ENCODE data around the gene MIS18BP1.
"Not testable (repeated sequence)": the region's sequence is repeated elsewhere in the genome, so short reads cannot be mapped to it uniquely, and the experiment has no call there.

The MIS18BP1 gene

DNA sequence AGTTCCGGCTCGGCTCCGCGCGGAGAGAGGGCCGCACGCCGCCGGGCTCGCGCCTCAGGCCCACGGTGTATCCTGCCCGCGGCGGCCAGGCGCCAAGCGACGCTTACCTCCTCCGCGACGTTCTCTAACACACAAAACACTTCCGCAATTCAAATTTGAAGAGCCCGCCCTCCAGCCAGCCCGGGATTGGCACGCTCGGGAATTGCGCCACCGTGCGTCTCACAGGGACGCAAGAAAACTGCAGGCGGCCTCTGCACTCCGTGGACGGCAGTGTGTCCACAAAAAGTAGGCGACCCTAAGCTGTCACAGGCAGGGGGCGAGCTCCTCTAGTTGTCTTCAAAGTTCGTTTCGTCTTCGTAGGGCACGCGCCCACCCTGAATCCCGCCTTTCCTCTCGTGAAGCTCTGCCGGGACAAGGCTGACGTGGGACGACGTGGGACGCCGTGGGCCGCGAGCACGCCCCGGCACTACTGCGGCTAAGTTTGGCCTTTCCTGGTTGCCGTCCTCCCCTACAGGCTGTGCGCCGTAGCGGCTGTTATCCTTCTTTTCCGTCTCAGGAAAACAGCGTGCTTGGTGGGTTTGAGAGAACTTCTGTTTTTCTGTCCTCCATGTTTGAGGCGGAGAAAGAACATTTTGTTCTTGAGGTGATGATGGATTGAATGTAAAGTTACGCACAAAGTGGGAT is at the start of gene MIS18BP1:
TSS of gene MIS18BP1 (minus strand) at position 133 of the 684 bp plus-strand sequence. CDS start 5,916 bp downstream, outside the sequence.
- DNase-seq (peak; percentile 94 to 96), ATAC-seq (peak; percentile 93)
- peak within 1 kb of the TSS; percentile 90 to 94 for H3K4me3 Mint-ChIP-seq
- H3K27ac Mint-ChIP-seq = peak within 1 kb of the TSS; percentile 97 to 99
- H3K4me1 Mint-ChIP-seq = peaks cover 16% of the 10 kb centered on the region
- H3K9me3 Mint-ChIP-seq = peaks cover 7 to 13% of the 10 kb centered on the region in 2 donors
- H3K27me3 Mint-ChIP-seq = no peaks in the 10 kb centered on the region

DNA sequence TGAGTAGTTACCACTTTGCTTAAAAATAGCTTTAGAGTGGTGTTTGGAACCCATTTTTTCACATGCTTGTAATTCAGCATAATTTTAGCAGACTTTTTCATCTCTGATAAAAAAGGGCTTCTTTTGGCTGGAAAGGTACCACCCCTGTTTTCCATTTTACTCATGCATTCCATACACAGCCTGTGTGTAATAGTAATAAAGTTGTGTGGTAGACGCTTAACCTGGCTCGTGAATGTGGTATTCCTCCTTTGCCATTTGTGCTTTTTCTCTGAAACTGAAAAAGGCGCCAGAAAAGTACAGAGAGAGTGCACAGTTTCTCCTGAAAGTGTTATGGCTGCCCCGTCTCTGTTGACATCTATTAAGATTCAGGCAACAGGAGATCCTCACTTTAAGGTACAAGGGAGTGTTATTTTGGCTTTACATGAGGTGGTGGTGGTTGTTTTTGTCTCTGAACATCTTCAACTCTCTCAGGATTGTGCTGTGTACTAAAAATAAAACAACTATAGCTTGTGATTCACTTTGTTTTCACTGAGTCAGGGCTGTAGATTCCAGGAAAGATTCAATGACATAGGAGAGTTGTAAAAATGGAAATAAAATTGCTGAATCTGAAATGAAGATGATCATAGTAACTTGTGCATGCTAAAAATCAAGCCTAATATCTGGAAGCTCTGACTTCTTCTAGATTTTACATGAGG is 45.6 kb upstream of the MIS18BP1 start:
- H3K27ac Mint-ChIP-seq = peak overlapping the region in 1 of 2 donors; percentile 70

GRCh38 chr14:45294796-45295195 is 41.8 kb upstream of the MIS18BP1 start:
- H3K4me3 Mint-ChIP-seq, H3K27me3 Mint-ChIP-seq, H3K27ac Mint-ChIP-seq, ATAC-seq, DNase-seq: not testable (repeated sequence)
- Mint-ChIP-seq H3K9me3 (peaks cover 0 to 10% of the 10 kb centered on the region in 2 donors), H3K4me1 (peaks cover 19% of the 10 kb centered on the region)

More for the DNA sequence above, 45.6 kb upstream of the MIS18BP1 start:
- Mint-ChIP-seq H3K9me3 (peaks cover 0 to 3% of the 10 kb centered on the region in 2 donors), H3K27me3 (no peaks in the 10 kb centered on the region), H3K4me1 (peaks cover 7% of the 10 kb centered on the region), H3K4me3 (no peak overlapping the region)
- DNase-seq = no peak
- ATAC-seq = peak; percentile 53

DNA sequence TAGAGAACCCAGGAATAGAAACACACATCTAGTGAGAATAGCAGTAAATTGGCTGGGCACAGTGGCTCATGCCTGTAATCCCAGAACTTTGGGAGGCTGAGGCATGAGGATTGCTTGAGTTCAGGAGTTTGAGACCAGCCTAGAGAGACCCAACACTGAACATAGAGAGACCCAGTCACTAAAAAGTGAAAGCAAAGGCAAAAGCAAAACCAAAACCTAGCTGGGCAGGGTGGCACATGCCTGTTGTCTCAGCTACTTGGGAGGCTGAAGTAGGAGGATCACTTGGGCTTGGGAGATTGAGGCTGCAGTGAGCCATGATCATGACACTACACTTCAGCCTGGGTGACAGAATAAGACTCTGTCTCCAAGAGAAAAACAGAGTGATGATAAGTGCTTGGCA is 37.5 kb upstream of the MIS18BP1 start:
- peak; percentile 57 for ATAC-seq
- no peak for DNase-seq
- H3K4me1 Mint-ChIP-seq = peaks cover 12% of the 10 kb centered on the region
- peak overlapping the region in 1 of 2 donors; percentile 2 for H3K4me3 Mint-ChIP-seq
- H3K27ac Mint-ChIP-seq = no peak overlapping the region
- H3K9me3 Mint-ChIP-seq = peaks cover 0 to 10% of the 10 kb centered on the region in 2 donors
- no peaks in the 10 kb centered on the region for H3K27me3 Mint-ChIP-seq

- H3K27me3 Mint-ChIP-seq = no peaks in the 10 kb centered on the region
- DNase-seq (no peak), ATAC-seq (no peak)
- H3K9me3 Mint-ChIP-seq = peaks cover 0 to 10% of the 10 kb centered on the region in 2 donors
- no peak overlapping the region for H3K27ac Mint-ChIP-seq
- peaks cover 12% of the 10 kb centered on the region for H3K4me1 Mint-ChIP-seq
- no peak overlapping the region for H3K4me3 Mint-ChIP-seq
Observed at GRCh38 chr14:45287610-45288009, 34.6 kb upstream of the MIS18BP1 start.

DNA sequence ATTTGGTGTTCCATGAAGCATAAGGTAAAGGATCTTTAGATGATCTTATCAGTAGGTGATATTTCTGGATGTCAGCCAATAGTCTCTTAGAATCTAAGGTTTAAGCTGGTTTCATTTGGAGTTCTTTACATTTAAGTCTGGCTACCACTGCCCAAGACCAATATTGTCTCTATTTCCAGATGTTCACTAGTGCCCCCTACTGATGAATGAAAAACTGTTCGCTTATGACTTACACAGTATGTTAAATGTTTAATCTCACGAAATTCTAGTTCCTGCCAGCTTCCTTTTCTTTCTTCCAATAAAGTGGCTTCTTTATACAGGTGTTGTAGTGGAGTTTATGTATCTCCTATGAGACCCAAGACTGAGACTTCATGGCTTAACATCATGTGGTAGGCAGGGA is 31.8 kb upstream of the MIS18BP1 start:
- Mint-ChIP-seq H3K9me3 (peaks cover 17 to 22% of the 10 kb centered on the region in 2 donors), H3K27me3 (no peaks in the 10 kb centered on the region), H3K4me1 (no peaks in the 10 kb centered on the region), H3K27ac (no peak overlapping the region), H3K4me3 (no peak overlapping the region)
- ATAC-seq (no peak), DNase-seq (no peak)

DNA sequence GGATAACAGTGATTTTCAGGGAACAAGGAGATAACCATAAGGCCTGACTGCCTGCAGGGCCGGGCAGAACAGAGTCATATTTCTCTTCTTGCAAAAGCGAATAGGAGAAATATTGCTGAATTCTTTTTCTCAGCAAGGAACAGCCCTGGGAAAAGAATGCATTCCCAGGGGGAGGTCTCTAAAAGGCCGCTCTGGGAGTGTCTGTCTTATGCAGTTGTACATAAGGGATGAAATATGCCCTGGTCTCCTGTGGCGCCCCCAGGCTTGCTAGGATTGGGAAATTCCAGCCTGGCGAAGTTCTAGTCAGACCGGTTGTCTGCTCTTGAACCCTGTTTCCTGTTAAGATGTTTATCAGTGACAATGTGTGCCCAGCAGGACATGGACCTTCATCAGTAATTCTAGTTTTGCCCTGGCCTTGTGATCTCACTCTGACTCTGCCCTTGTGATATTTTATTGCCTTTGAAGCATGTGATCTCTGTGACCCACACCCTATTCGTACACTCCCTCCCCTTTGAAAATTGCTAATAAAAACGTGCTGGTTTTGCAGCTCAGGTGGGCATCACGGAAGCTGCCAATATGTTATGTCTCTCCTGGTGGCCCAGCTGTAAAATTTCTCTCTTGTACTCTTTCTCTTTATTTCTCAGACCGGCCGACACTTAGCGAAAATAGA is 28.9 kb upstream of the MIS18BP1 start:
- H3K27ac Mint-ChIP-seq, DNase-seq, H3K4me3 Mint-ChIP-seq, H3K4me1 Mint-ChIP-seq, H3K27me3 Mint-ChIP-seq, ATAC-seq: not testable (repeated sequence)
- H3K9me3 Mint-ChIP-seq = peaks cover 17 to 22% of the 10 kb centered on the region in 2 donors

GRCh38 chr14:45271858-45272537 is 19.0 kb upstream of the MIS18BP1 start:
- H3K4me3 Mint-ChIP-seq = no peak overlapping the region
- H3K9me3 Mint-ChIP-seq = no peaks in the 10 kb centered on the region
- DNase-seq (no peak), ATAC-seq (no peak)
- H3K4me1 Mint-ChIP-seq = no peaks in the 10 kb centered on the region
- no peaks in the 10 kb centered on the region for H3K27me3 Mint-ChIP-seq
- no peak overlapping the region for H3K27ac Mint-ChIP-seq

DNA sequence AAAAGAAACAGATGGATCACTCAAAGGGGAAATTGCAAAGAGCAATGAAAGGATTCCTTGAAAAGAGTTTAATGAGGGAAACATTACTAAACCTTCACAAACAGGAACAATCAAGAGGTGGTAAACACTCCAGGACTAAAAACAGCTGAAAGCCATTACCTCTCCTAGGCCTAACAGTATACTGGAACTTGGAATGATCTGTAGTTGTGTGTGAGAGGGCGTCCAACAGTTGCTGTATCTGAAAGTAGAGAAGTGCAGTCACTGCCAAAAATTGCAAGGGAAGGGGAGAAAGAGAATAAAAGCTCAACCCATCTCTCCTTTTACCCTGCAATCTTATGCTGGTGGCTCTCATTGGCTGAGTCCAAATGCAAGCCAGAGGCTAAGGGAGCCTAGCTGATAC is 17.0 kb upstream of the MIS18BP1 start:
- H3K9me3 Mint-ChIP-seq = no peaks in the 10 kb centered on the region
- no peak overlapping the region for H3K27ac Mint-ChIP-seq
- DNase-seq = no peak
- ATAC-seq = no peak
- H3K4me3 Mint-ChIP-seq = no peak overlapping the region
- no peaks in the 10 kb centered on the region for H3K27me3 Mint-ChIP-seq
- no peaks in the 10 kb centered on the region for H3K4me1 Mint-ChIP-seq

GRCh38 chr14:45267071-45267470 is 14.1 kb upstream of the MIS18BP1 start:
- no peak overlapping the region for H3K27ac Mint-ChIP-seq
- peaks cover 0 to 5% of the 10 kb centered on the region in 2 donors for H3K9me3 Mint-ChIP-seq
- H3K4me3 Mint-ChIP-seq = no peak overlapping the region
- no peaks in the 10 kb centered on the region for H3K27me3 Mint-ChIP-seq
- ATAC-seq (no peak), DNase-seq (no peak)
- no peaks in the 10 kb centered on the region for H3K4me1 Mint-ChIP-seq

DNA sequence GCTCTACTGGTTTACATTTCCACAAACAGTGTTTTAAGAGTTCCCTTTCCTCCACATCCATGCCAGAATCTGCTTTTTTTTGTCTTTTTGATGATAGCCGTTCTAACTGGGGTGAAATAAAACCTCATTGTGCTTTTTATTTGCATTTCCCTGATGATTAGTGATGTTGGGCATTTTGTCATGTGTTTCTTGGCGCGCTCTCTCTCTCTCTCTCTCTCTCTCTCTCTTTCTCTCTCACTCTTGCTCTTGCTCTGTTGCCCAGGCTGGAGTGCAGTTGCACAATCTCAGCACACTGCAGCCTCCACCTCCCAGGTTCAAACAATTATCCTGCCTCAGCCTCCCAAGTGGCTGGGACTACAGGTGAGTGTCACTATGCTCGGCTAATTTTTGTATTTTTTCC is 9.6 kb upstream of the MIS18BP1 start:
- H3K27ac Mint-ChIP-seq = no peak overlapping the region
- ATAC-seq (no peak), DNase-seq (no peak)
- H3K27me3 Mint-ChIP-seq = no peaks in the 10 kb centered on the region
- no peaks in the 10 kb centered on the region for H3K4me1 Mint-ChIP-seq
- H3K9me3 Mint-ChIP-seq = peaks cover 31 to 38% of the 10 kb centered on the region in 2 donors
- no peak overlapping the region for H3K4me3 Mint-ChIP-seq

- H3K4me3 Mint-ChIP-seq = no peak overlapping the region
- H3K9me3 Mint-ChIP-seq = peaks cover 32 to 43% of the 10 kb centered on the region in 2 donors
- DNase-seq (no peak), ATAC-seq (no peak)
- no peak overlapping the region for H3K27ac Mint-ChIP-seq
- no peaks in the 10 kb centered on the region for H3K4me1 Mint-ChIP-seq
- no peaks in the 10 kb centered on the region for H3K27me3 Mint-ChIP-seq
Observed at GRCh38 chr14:45261209-45261608, 8.2 kb upstream of the MIS18BP1 start.

DNA sequence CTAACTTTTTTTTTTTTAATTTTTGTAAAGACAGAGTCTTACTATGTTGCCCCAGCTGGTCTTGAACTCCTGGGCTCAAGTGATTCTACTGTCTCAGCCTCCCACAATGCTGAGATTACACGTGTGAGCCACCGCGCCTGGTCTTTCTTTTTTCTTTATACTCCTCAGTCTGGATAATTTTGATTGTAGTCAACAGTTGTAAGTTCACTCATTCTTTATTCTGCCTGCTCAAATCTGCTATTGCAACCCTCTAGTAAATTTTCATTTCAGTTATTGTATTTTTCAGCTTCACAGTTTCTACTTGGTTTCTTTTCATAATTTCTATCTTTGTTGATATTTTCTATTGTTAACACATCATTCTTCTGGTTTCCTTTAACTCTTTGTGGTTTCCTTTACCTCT is 5.8 kb upstream of the MIS18BP1 start:
- no peak for ATAC-seq
- Mint-ChIP-seq H3K4me3 (no peak overlapping the region), H3K4me1 (no peaks in the 10 kb centered on the region)

DNA sequence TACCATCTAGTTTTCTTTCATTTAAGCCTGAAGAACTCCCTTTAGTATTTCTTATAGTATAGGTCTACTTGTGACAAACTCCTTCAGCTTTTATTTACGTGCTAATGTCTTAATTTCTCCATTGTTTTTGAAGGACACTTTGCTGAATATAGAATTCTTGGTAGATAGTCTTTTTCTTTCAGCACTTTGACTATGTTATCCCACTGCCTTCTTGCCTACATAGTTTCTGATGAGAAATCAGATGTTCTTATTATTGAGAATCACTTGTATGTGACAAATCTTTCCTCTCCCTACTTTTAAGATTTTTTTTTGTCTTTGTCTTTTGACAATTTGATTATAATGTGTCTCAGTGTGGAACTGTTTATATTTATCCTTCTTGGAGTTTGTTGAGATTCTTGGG is 5.1 kb upstream of the MIS18BP1 start:
- H3K27ac Mint-ChIP-seq = no peak overlapping the region
- H3K9me3 Mint-ChIP-seq = peaks cover 32 to 42% of the 10 kb centered on the region in 2 donors
- no peaks in the 10 kb centered on the region for H3K27me3 Mint-ChIP-seq
- no peaks in the 10 kb centered on the region for H3K4me1 Mint-ChIP-seq
- ATAC-seq = no peak
- no peak for DNase-seq
- no peak overlapping the region for H3K4me3 Mint-ChIP-seq

More for the DNA sequence above, 5.8 kb upstream of the MIS18BP1 start:
- Mint-ChIP-seq H3K9me3 (peaks cover 32 to 48% of the 10 kb centered on the region in 2 donors), H3K27me3 (no peaks in the 10 kb centered on the region), H3K27ac (no peak overlapping the region)
- DNase-seq = no peak

- DNase-seq (no peak), ATAC-seq (no peak)
- H3K4me3 Mint-ChIP-seq = peak overlapping the region in 1 of 2 donors; percentile 15
- H3K27ac Mint-ChIP-seq = peak overlapping the region in 1 of 2 donors; percentile 77
- H3K27me3 Mint-ChIP-seq = no peaks in the 10 kb centered on the region
- H3K9me3 Mint-ChIP-seq = peaks cover 23 to 29% of the 10 kb centered on the region in 2 donors
- H3K4me1 Mint-ChIP-seq = peaks cover 16% of the 10 kb centered on the region
Observed at GRCh38 chr14:45254771-45255170, 1.8 kb upstream of the MIS18BP1 start.

All from stimulated activated naive CD8-positive, alpha-beta T cell treated with anti-CD3 and anti-CD28 coated beads, Interleukin-15, amount 100 ng/mL, for 72 hours (primary cell).